WTC11 (cell line): Measurements from ENCODE around the gene ASNSD1.

Experiments used
- FOXK1 ChIP-seq: sonication (generic); formaldehyde crosslinking; IDR thresholded peaks from 2 replicates; pipeline ENCODE4 v1.8.0; 2022; ENCODE audit warnings: mild to moderate bottlenecking, moderate library complexity, missing genetic modification reagents
- MXD4 ChIP-seq: fragments of 250-450 bp; sonication (Bioruptor Pico); IDR thresholded peaks from 2 replicates; pipeline ENCODE4 v1.8.0; 2021; ENCODE audit warnings: mild to moderate bottlenecking, moderate library complexity, borderline replicate concordance
- ZBTB21 ChIP-seq: sonication (generic); formaldehyde crosslinking; IDR thresholded peaks from 2 replicates; pipeline ENCODE4 v1.8.1; 2023; ENCODE audit warnings: mild to moderate bottlenecking, missing genetic modification reagents, borderline replicate concordance

DNA sequence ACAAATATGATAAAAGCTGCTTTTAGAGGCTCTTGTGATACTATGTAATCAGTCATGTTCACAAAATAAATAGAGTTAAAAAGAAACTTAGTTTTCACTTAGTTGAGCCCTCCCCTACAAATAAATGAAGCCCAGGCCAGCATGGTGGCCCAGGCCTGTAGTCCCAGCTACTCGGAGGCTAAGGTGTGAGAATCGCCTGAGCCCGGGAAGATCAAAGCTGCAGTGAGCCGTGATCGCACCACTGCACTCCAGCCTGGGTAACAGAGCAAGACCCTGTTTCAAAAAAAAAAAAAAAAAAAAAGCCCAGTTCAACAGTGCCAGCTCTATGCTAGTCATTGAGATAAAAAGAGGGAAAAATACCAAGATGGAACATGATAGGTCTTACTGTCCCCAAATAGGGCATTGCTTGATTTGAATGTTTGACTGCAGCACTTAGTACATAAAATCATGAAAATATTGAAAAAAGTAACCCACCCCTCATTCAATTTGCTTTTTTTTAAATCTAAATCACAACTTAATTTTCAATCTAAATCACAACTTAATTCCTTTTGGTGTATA is 1.5 kb downstream of the ASNSD1 start:
- no peak for TF ChIP-seq MXD4 (CRISPR knock-in tag)
- TF ChIP-seq FOXK1 = no peak
- TF ChIP-seq ZBTB21 (CRISPR knock-in tag) = no peak
